KG1 (cell line): ENCODE data around the gene CFC1.
"Not testable (repeated sequence)": the region's sequence is repeated elsewhere in the genome, so short reads cannot be mapped to it uniquely, and the experiment has no call there.

Experiments used
- DNase-seq: peaks from one replicate; lab custom pipeline; 2025; lab: John Stamatoyannopoulos, UW

CFC1 gene

GRCh38 chr2:130599393-130599792 lies at the start of gene CFC1:
TSS of gene CFC1 (minus strand) at chr2:130599575. CDS start at chr2:130599287, 288 bp downstream.
- DNase-seq, result not testable (repeated sequence)

- DNase-seq, result not testable (repeated sequence)
Measured at GRCh38 chr2:130641688-130642087, 42.3 kb upstream of the CFC1 start.

- not testable (repeated sequence) for DNase-seq
Measured at GRCh38 chr2:130638973-130639372, 39.6 kb upstream of the CFC1 start.

- not testable (repeated sequence) for DNase-seq
Measured at GRCh38 chr2:130628784-130629475, 29.6 kb upstream of the CFC1 start.

GRCh38 chr2:130611140-130611539 lies 11.8 kb upstream of the CFC1 start, which contains the start of gene POTEJ:
TSS of gene POTEJ (plus strand) at chr2:130611440. CDS start at chr2:130611533, 93 bp downstream.
- DNase-seq, result not testable (repeated sequence)

- not testable (repeated sequence) for DNase-seq
Measured at GRCh38 chr2:130610486-130610885, 11.1 kb upstream of the CFC1 start.

- DNase-seq, result not testable (repeated sequence)
Measured at GRCh38 chr2:130609002-130609920, 9.9 kb upstream of the CFC1 start.

- not testable (repeated sequence) for DNase-seq
Measured at GRCh38 chr2:130608276-130609001, 9.1 kb upstream of the CFC1 start.

- DNase-seq, result not testable (repeated sequence)
Measured at GRCh38 chr2:130601648-130602302, 2.4 kb upstream of the CFC1 start.

- DNase-seq, result not testable (repeated sequence)
Measured at GRCh38 chr2:130599926-130600325, 551 bp upstream of the CFC1 start.

- DNase-seq, result not testable (repeated sequence)
Measured at GRCh38 chr2:130598463-130598862, 912 bp downstream of the CFC1 start.

GRCh38 chr2:130597994-130598393 lies 1.4 kb downstream of the CFC1 start:
- not testable (repeated sequence) for DNase-seq

- not testable (repeated sequence) for DNase-seq
Measured at GRCh38 chr2:130596757-130597156, 2.6 kb downstream of the CFC1 start.

- DNase-seq, result not testable (repeated sequence)
Measured at GRCh38 chr2:130594011-130594410, 5.4 kb downstream of the CFC1 start.

GRCh38 chr2:130592791-130593414 lies 6.5 kb downstream of the CFC1 start:
- DNase-seq, result not testable (repeated sequence)

GRCh38 chr2:130590842-130591359 lies 8.5 kb downstream of the CFC1 start:
- not testable (repeated sequence) for DNase-seq

- not testable (repeated sequence) for DNase-seq
Measured at GRCh38 chr2:130590170-130590841, 9.1 kb downstream of the CFC1 start.

- not testable (repeated sequence) for DNase-seq
Measured at GRCh38 chr2:130588688-130589458, 10.5 kb downstream of the CFC1 start.

- DNase-seq, result not testable (repeated sequence)
Measured at GRCh38 chr2:130584726-130585125, 14.6 kb downstream of the CFC1 start.
